Erythroblast (primary cell): ENCODE data around the gene AMPD1.

Experiments
- GATA1 ChIP-seq: IDR thresholded peaks from 2 replicates; pipeline ENCODE4 v1.6.1; 2011; ENCODE audit warnings: low read depth, mild to moderate bottlenecking, control low read depth, low read length, moderate library complexity
- POLR2A ChIP-seq: IDR thresholded peaks from 2 replicates; pipeline ENCODE4 v1.6.1; 2011; ENCODE audit warnings: mild to moderate bottlenecking, low read length

- no peak for TF ChIP-seq POLR2A
- no peak for TF ChIP-seq GATA1
These were observed 24.1 kb downstream of the AMPD1 start for GRCh38 chr1:114671011-114671938.
